ENCODE data around the gene KCNH3. TPM values are rescaled to one million over a fixed set of nuclear protein-coding genes. Genes with fewer than 3 reads are reported as not detected.

Gene KCNH3
- total and polyA plus RNA-seq, 2 of the 13 experiments (the other 11 are each of a cell fraction or from before 2014, with no cell fraction given) = 0.01 to 0.07 TPM

- no peaks in the 10 kb centered on the region for H3K9me3 ChIP-seq (ENCODE audit: low read length)
- no peak overlapping the region for H3K27ac ChIP-seq (ENCODE audit: extremely low read length, insufficient read depth, low read length)
- WGBS (ENCODE audit: low lambda C conversion rate) = 75% methylated on average over 9 of the region's 10 CpGs
- intact Hi-C loops (cut with micrococcal nuclease; ENCODE audit: unreplicated experiment) = no loop called here
- no peak for DNase-seq (ENCODE audit: low spot score)
- H3K79me2 ChIP-seq (ENCODE audit: insufficient read depth, low read length) = no peaks in the 10 kb centered on the region
- CTCF ChIA-PET (ENCODE audit: low intra/inter-chr PET ratio, low total read pairs) = no interaction called here
- H3K36me3 ChIP-seq (replicated peaks in 1 of 2; ENCODE audit: control insufficient read depth in 1 of 2, insufficient read depth in 2 of 2, low read length in 2 of 2) = no peaks in the 10 kb centered on the region
- in situ Hi-C loops (cut with HindIII; ENCODE audit: extremely low pct_ligation_motif_present, low pct_unique_long_range_greater_than_20kb) = no loop called here
- no peak for FAIRE-seq
- no peak overlapping the region for H3K4me2 ChIP-seq (ENCODE audit: low read depth, low read length)
- no peaks in the 10 kb centered on the region for H3K4me1 ChIP-seq (ENCODE audit: insufficient read depth, low read length)
- no peaks in the 10 kb centered on the region for H3K27me3 ChIP-seq (ENCODE audit: control insufficient read depth in 1 of 2, insufficient read depth in 2 of 2, low read length in 2 of 2)
- no peak for ATAC-seq
- BruUV-seq (replicated peaks) = no TSS peak
- TF ChIP-seq MYPOP (CRISPR knock-in tag; IDR thresholded peaks at IDR 0.05) (no peak), ZNF292 (CRISPR knock-in tag; IDR thresholded peaks at IDR 0.05; ENCODE audit: borderline replicate concordance, low read depth) (no peak), ZNF782 (CRISPR knock-in tag; IDR thresholded peaks at IDR 0.05; ENCODE audit: borderline replicate concordance) (no peak), ZFP41 (CRISPR knock-in tag; IDR thresholded peaks at IDR 0.05; ENCODE audit: borderline replicate concordance) (no peak), CENPBD1 (CRISPR knock-in tag; IDR thresholded peaks at IDR 0.05; ENCODE audit: borderline replicate concordance, low read depth) (no peak), JUND (CRISPR knock-in tag; IDR thresholded peaks at IDR 0.05) (no peak), ZNF589 (CRISPR knock-in tag; conservative IDR thresholded peaks at IDR 0.05) (no peak), SATB2 (CRISPR knock-in tag; IDR thresholded peaks at IDR 0.05) (no peak), ZBTB37 (CRISPR knock-in tag; IDR thresholded peaks at IDR 0.05) (no peak), ERF (CRISPR knock-in tag; IDR thresholded peaks at IDR 0.05) (no peak), IRF1 (CRISPR knock-in tag; IDR thresholded peaks at IDR 0.05; ENCODE audit: low read depth) (no peak), ATF4 (CRISPR knock-in tag; IDR thresholded peaks at IDR 0.05) (no peak), GPBP1L1 (CRISPR knock-in tag; IDR thresholded peaks at IDR 0.05) (no peak)
- no peak overlapping the region for H3K4me3 ChIP-seq (replicated peaks in 1 of 3; ENCODE audit: insufficient read depth in 1 of 3, low read depth in 2 of 3, low read length in 3 of 3)
- H2AFZ ChIP-seq (ENCODE audit: low read length) = no peak overlapping the region
- no peaks in the 10 kb centered on the region for H4K20me1 ChIP-seq (ENCODE audit: insufficient read depth, low read length)
- POLR2A ChIA-PET = no interaction called here
- H3K9ac ChIP-seq (ENCODE audit: insufficient read depth, low read depth, low read length) = no peak overlapping the region
Measured at GRCh38 chr12:49598527-49598926, 59.7 kb downstream of the KCNH3 start.

Data from HepG2 (cell line).